GM12872 (cell line): Measurements from ENCODE around the gene CPLANE1.

ENCODE experiments used
- TF ChIP-seq, protein P1 (sequence below): IDR thresholded peaks from 3 replicates; pipeline ENCODE4 v1.5.1; 2011; ENCODE audit warnings: low read depth, mild to moderate bottlenecking, low read length, moderate library complexity; ENCODE audit not compliant: insufficient read depth

The CPLANE1 gene

DNA sequence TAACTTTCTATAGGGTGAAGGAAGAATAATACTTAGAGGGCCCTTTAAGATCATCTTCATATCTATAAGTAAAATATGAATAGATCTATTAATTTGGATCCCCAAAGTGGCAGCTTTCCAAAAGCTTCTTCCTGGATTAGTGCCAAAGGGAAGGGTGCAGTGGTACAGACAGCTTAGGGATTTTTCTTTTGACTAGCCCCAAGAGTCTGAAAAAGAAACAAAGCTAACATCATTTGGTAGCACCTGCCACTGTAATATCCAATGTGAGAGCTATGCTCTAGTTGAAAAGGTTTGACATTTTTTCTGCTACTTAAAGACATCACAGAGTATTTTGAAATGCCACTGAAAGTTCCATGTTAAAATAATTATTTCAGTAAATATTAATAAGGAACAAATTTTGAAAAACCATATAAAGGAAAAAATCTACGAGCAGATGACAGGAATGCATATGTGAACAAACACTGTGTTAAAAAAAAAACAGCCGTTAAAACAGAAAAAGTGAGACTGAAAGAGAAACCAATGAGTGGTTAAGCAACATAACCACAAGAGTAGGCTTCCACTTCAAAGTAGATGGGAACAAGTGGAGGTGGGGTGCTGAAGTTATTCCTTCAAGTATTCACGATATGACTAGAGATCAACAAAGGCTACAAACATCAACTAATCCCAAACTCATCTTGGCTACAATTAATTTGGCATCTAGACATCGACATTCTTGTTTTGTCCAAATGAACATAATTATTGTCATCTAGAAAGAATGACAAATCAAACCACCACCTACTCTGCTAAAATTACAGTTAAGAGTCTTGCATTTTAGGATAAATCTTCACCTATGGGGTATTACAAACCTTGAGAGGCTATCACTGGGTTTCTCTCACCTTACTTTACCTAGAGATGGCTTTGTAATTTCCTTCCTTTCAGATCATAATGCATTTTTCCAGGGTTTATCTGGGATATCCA, 137.5 kb downstream of the CPLANE1 start:
- TF ChIP-seq, protein P1, sequence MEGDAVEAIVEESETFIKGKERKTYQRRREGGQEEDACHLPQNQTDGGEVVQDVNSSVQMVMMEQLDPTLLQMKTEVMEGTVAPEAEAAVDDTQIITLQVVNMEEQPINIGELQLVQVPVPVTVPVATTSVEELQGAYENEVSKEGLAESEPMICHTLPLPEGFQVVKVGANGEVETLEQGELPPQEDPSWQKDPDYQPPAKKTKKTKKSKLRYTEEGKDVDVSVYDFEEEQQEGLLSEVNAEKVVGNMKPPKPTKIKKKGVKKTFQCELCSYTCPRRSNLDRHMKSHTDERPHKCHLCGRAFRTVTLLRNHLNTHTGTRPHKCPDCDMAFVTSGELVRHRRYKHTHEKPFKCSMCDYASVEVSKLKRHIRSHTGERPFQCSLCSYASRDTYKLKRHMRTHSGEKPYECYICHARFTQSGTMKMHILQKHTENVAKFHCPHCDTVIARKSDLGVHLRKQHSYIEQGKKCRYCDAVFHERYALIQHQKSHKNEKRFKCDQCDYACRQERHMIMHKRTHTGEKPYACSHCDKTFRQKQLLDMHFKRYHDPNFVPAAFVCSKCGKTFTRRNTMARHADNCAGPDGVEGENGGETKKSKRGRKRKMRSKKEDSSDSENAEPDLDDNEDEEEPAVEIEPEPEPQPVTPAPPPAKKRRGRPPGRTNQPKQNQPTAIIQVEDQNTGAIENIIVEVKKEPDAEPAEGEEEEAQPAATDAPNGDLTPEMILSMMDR, result no peak

DNA sequence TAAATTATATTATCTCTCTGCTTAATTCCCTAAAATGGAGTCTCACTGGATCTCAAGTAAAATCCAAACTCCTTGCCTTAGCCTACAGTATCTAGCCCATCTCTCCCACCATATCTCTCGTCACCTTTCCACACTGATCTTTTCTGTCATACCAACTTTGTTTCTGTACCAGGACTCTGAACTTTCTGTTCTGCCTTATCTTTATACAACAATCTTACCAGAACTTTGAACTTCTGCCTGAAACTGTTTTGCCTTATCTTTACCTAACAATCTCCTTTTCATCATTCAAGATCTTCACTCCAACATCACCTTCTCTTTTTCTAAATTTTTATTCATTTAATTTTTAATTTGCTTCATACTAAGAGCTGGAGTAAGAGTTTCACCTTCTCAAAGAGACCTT, 139.0 kb downstream of the CPLANE1 start:
- TF ChIP-seq, protein P1, result no peak

DNA sequence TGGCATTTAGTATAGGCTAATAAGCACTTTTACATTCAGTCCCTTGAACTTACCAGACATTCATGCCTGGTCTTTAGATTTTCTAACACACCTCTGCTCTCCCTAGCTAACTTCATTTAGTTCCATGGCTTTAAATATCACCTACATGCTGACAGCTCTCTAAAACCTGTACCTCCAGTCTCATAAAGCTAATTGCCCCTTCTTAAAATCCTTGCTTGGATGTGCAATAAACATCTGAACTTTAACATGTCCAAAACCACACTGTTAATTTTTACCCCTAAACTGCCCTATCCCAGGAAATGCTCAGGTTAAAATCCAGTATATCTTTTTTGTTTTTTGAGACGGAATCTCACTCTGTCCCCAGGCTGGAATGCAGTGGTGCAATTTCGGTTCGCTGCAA, 139.8 kb downstream of the CPLANE1 start:
- TF ChIP-seq, protein P1, result no peak

DNA sequence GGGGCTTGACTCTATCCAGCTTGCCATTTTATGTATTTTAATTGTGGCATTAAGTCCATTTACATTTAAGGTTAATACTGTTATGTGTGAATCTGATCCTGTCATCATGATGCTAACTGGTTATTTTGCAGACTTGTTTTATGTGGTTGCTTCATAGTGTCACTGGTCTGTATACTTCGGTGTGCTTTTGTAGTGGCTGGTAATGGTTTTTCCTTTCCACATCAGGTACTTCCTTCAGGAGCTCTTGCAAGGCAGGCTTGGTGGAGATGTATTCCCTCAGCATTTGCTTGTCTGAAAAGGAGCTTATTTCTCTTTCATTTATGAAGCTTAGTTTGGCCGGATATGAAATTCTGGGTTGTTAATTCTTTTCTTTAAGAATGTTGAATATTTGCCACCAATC, 145.9 kb downstream of the CPLANE1 start:
- TF ChIP-seq, protein P1, result no peak

DNA sequence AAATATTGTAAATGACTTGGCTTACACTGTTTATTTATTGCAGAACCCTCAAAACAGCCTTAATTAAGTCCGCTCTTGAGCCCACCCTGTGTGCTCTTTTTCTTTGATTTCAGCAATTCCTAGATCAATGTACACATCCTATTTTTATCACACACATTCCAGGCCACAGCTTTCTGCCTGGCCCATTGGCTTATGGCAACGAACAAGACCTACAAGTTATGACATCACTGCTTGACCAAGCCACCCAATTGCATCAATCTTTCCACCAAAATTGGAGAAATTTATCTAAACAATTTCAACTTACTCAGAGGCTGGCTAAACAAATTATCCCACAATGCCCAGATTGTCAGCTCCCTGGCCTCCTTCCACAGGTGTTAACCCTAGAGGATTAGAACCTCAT, 158.4 kb downstream of the CPLANE1 start:
- TF ChIP-seq, protein P1, result no peak

DNA sequence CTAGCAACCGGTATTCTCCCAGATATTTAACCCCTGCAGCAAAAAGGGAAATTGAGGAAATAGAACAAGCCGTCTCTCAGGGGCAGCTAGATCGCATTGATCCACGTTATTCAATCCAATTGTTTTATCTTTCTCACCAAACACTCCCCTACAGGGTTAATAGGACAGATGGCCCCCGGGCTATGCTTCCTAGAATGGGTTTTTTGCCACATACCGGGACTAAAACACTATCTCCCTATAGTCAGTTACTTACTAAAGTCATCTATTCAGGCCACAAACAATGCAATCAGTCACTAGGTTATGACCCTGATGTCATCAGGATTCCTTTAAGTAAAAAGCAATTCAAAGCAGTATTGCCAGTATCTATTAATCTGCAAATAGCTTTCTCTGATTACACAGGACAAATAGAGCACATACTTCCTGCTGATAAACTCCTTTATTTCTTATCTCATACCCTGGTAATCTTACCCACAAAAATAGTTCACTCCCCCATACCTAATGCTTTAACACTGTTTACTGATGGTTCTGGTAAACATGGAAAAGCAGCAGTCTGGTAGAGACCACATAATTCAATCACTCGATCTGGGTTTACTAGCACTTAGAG, 159.0 kb downstream of the CPLANE1 start:
- TF ChIP-seq, protein P1, result no peak

DNA sequence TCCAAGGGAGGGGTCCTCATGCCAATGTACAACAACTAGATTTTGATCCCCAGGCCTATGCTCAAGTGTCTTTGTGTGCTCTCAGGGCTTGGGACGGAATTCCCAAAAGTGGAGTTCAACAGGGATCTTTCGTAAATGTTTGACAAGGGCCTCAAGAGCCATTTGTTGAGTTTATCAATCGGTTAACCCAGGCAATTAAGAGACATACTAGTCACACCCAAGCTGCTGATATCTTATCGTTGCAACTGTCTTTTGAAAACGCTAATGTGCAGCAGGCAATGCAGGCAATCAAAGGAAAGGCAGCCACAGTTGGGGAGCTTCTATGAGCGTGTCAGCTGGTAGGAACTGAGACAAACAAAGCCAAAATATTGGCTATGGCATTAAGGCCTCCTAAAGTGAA, 161.2 kb downstream of the CPLANE1 start:
- TF ChIP-seq, protein P1, result no peak
